Glutamatergic neuron (in vitro differentiated cells): ENCODE measurements around the gene IL18RAP. TPM values are rescaled to one million over a fixed set of nuclear protein-coding genes. Genes with fewer than 3 reads are reported as not detected.

ENCODE experiments used
- DNase-seq: peaks from one replicate; pipeline ENCODE4 v3.0.0; 2022
- H3K27ac Mint-ChIP-seq: one replicate; pipeline ENCODE4 v1.8.0; 2020; ENCODE audit warnings: mild to moderate bottlenecking, mixed read lengths, inconsistent platforms; ENCODE audit not compliant: unreplicated experiment
- H3K27me3 Mint-ChIP-seq: one replicate; pipeline ENCODE4 v1.8.0; 2020; ENCODE audit warnings: mild to moderate bottlenecking, moderate library complexity, mixed read lengths, inconsistent platforms; ENCODE audit not compliant: unreplicated experiment
- H3K36me3 Mint-ChIP-seq: one replicate; pipeline ENCODE4 v1.8.0; 2020; ENCODE audit warnings: mild to moderate bottlenecking, mixed read lengths, inconsistent platforms; ENCODE audit not compliant: unreplicated experiment
- H3K4me1 Mint-ChIP-seq: one replicate; pipeline ENCODE4 v1.8.0; 2020; ENCODE audit warnings: mild to moderate bottlenecking, low read depth, mixed read lengths, inconsistent platforms; ENCODE audit not compliant: unreplicated experiment
- H3K4me3 Mint-ChIP-seq: one replicate; pipeline ENCODE4 v1.8.0; 2020; ENCODE audit warnings: mild to moderate bottlenecking, mixed read lengths, inconsistent platforms; ENCODE audit not compliant: unreplicated experiment
- H3K9me3 Mint-ChIP-seq: one replicate; pipeline ENCODE4 v1.8.0; 2020; ENCODE audit warnings: mild to moderate bottlenecking, moderate library complexity, mixed read lengths, inconsistent platforms; ENCODE audit not compliant: unreplicated experiment
- total RNA-seq: library from RNA; stranded (reverse); fragmentation: NEBNext Ultra II Directional; extraction: Animal tissue kit (Norgen Biotek cat#: 25700); gene quantifications from one replicate; pipeline ENCODE4 v1.2.1, GENCODE V29; 2021; ENCODE audit not compliant: unreplicated experiment
- TF ChIP-seq, protein P1 (sequence below): fragments of 200-600 bp; sonication (generic); IDR thresholded peaks from one replicate; pipeline ENCODE4 v1.5.0; 2021; ENCODE audit not compliant: partially characterized antibody, unreplicated experiment

Gene IL18RAP
- total RNA-seq, 1 donor from 2014 or later: not detected

DNA sequence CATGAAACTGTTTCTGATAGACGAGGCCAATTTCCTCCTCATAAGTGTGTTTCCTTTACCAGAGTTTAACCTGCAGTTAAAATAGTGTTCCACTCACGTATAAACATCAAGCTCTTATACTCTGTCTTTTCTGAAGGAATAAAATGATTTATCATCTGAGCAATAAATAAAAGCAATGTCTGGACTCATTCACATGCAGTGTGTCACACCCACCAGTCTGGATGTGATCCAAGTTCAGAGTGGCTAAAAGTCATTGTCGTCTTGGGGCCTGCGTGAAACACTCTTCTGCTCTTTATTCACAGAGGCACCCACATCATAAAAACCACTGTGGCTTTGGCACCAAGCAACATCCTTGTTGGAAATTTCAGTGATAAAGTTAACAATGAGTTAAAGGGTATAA is 30.5 kb downstream of the IL18RAP start:
- Mint-ChIP-seq H3K4me1 (no peaks in the 10 kb centered on the region), H3K27ac (no peak overlapping the region), H3K36me3 (no peaks in the 10 kb centered on the region), H3K9me3 (no peaks in the 10 kb centered on the region), H3K4me3 (no peak overlapping the region), H3K27me3 (no peaks in the 10 kb centered on the region)
- no peak for DNase-seq
- TF ChIP-seq, protein P1, sequence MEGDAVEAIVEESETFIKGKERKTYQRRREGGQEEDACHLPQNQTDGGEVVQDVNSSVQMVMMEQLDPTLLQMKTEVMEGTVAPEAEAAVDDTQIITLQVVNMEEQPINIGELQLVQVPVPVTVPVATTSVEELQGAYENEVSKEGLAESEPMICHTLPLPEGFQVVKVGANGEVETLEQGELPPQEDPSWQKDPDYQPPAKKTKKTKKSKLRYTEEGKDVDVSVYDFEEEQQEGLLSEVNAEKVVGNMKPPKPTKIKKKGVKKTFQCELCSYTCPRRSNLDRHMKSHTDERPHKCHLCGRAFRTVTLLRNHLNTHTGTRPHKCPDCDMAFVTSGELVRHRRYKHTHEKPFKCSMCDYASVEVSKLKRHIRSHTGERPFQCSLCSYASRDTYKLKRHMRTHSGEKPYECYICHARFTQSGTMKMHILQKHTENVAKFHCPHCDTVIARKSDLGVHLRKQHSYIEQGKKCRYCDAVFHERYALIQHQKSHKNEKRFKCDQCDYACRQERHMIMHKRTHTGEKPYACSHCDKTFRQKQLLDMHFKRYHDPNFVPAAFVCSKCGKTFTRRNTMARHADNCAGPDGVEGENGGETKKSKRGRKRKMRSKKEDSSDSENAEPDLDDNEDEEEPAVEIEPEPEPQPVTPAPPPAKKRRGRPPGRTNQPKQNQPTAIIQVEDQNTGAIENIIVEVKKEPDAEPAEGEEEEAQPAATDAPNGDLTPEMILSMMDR: no peak

DNA sequence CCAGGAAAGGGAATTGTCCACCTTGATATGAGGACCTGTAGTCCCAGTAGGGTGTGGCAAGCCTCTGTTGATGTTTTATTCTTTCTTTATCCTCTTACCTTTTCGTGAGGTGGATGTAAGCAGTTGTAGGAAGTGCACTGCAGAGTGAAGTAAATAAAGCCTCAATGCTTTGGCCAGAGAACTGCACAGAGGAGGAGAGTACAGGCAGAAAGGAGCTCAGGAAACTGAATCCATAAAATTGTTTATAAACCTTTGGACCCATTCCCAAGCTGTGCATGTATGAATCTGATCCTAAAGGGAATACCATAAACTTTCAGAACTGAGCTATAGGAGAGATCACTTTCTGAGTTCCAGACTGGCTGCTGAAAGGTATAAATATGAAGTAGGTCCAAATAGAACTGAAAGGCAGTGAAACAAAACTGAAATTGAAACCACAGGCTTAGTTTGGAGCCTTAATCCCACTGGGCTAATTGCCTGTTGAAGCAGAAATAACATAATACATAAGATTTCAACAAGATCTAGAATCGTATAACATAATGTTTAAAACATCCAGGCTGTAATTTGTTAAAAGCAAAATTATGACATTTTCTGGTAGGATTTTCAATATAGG is 32.2 kb downstream of the IL18RAP start:
- TF ChIP-seq, protein P1: no peak
- Mint-ChIP-seq H3K9me3 (no peaks in the 10 kb centered on the region), H3K27ac (no peak overlapping the region), H3K36me3 (no peaks in the 10 kb centered on the region), H3K4me3 (no peak overlapping the region), H3K4me1 (no peaks in the 10 kb centered on the region), H3K27me3 (no peaks in the 10 kb centered on the region)
- no peak for DNase-seq

DNA sequence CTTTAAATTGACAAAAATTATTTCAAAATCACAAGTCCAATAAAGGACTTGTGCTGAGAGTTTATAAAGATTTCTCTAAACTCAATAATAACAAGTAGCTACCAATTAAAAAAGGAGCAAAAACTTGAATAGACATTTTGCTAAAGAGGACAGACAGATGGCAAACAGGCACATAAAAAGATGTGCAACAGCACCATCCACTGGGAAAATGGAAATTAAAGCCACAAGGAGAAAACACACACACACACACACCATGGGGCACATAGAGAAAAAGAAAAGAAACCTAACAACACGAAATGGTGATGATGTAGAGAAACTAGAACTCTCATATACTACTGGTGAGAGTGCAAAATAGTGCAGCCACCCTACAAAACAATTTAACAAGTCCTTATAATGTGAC is 37.5 kb downstream of the IL18RAP start:
- H3K27me3 Mint-ChIP-seq: peaks cover 3% of the 10 kb centered on the region
- H3K4me3 Mint-ChIP-seq: no peak overlapping the region
- no peak for DNase-seq
- no peak overlapping the region for H3K27ac Mint-ChIP-seq
- H3K36me3 Mint-ChIP-seq: peaks cover 7% of the 10 kb centered on the region
- H3K9me3 Mint-ChIP-seq: peaks cover 2% of the 10 kb centered on the region
- no peaks in the 10 kb centered on the region for H3K4me1 Mint-ChIP-seq
- TF ChIP-seq, protein P1: no peak

DNA sequence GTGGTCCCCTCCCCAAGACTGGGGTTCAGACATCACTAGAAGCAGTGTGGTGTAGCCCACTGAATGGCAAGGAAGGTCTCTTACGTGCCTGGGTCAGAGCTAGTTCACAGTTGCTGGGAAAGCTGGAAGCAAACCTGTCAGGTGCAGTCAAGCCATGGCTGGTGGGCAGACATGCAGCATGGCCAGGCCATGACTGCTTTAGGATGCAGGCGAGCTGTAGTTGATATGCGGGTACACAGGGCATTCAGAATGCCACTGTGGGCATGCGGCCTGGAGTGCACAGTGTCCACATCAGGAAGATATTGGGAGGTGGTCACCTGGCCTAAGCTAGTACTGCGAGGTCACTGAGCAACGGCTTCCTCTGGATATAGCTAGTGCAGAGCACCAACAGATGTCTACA is 38.2 kb downstream of the IL18RAP start:
- no peak overlapping the region for H3K27ac Mint-ChIP-seq
- no peaks in the 10 kb centered on the region for H3K4me1 Mint-ChIP-seq
- TF ChIP-seq, protein P1: no peak
- peaks cover 3% of the 10 kb centered on the region for H3K27me3 Mint-ChIP-seq
- peaks cover 7% of the 10 kb centered on the region for H3K36me3 Mint-ChIP-seq
- no peak for DNase-seq
- H3K9me3 Mint-ChIP-seq: peaks cover 2% of the 10 kb centered on the region
- no peak overlapping the region for H3K4me3 Mint-ChIP-seq

DNA sequence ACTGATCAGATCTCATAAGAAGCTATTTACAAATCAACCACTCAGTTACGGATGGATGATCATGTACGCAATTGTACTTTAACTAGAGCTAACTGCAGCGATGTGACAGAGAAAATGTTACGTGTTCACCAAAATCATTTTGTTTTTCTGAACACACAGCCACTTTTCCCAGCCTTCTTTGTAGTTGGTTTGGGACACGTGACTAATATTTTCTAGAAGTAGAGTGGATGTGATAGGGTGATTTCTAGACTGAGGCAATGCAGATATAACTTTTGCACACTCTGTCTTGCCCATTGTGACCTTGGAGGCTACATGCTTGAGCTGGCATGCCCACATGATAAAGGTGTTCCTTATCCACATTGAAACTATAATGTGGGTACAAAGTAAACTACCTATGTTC is 40.2 kb downstream of the IL18RAP start:
- Mint-ChIP-seq H3K4me3 (no peak overlapping the region), H3K9me3 (peaks cover 2% of the 10 kb centered on the region), H3K36me3 (peaks cover 7% of the 10 kb centered on the region), H3K4me1 (no peaks in the 10 kb centered on the region), H3K27me3 (peaks cover 3% of the 10 kb centered on the region), H3K27ac (no peak overlapping the region)
- TF ChIP-seq, protein P1: no peak
- no peak for DNase-seq
